ENCODE data around the gene LIF. TPM values are rescaled to one million over a fixed set of nuclear protein-coding genes. Genes with fewer than 3 reads are reported as not detected.
A peak's percentile ranks its signal among the peaks of the same experiment; 100 is the strongest.

The LIF gene
- polyA plus RNA-seq (ENCODE audit: insufficient read length), result 1.6 TPM
- long read RNA-seq, donor 1, result 0 reads
- long read RNA-seq, donor 2, result 0 reads
- long read RNA-seq, donor 3, result 0 reads
- long read RNA-seq, donor 4, result 0 reads
- long read RNA-seq, donor 5, result 0 reads
- long read RNA-seq, donor 6, result 0 reads
- long read RNA-seq, donor 7, result 0 reads
- long read RNA-seq, donor 8, result 0 reads

- no peak for DNase-seq
Observed at GRCh38 chr22:30245985-30246813, at the start of gene LIF. TSS of gene LIF (minus strand) at chr22:30246759. CDS start at chr22:30246695, 64 bp downstream.

GRCh38 chr22:30296324-30296723, 49.8 kb upstream of the LIF start:
- no peak for DNase-seq

- DNase-seq, result no peak
Observed at GRCh38 chr22:30295576-30295975, 49.0 kb upstream of the LIF start.

- DNase-seq, result no peak
Observed at GRCh38 chr22:30294830-30295229, 48.3 kb upstream of the LIF start.

GRCh38 chr22:30294066-30294465, 47.5 kb upstream of the LIF start:
- no peak for DNase-seq

- DNase-seq, result no peak
Observed at GRCh38 chr22:30293026-30293425, 46.5 kb upstream of the LIF start.

GRCh38 chr22:30292069-30292970, 45.8 kb upstream of the LIF start:
- DNase-seq, result no peak

- no peak for DNase-seq
Observed at GRCh38 chr22:30291058-30291892, 44.7 kb upstream of the LIF start.

GRCh38 chr22:30290342-30291057, 43.9 kb upstream of the LIF start:
- DNase-seq, result no peak

- no peak for DNase-seq
Observed at GRCh38 chr22:30289980-30290313, 43.4 kb upstream of the LIF start.

GRCh38 chr22:30289141-30289979, 42.8 kb upstream of the LIF start, which contains the start of gene CASTOR1:
TSS of gene CASTOR1 (minus strand) at chr22:30289505. CDS start at chr22:30289497, 8 bp downstream.
- peak; percentile 96 for DNase-seq

GRCh38 chr22:30288419-30289140, 42.0 kb upstream of the LIF start:
- DNase-seq, result no peak

- peak; percentile 76 for DNase-seq
Observed at GRCh38 chr22:30287648-30288418, 41.3 kb upstream of the LIF start.

- no peak for DNase-seq
Observed at GRCh38 chr22:30286813-30287647, 40.5 kb upstream of the LIF start.

GRCh38 chr22:30286331-30286730, 39.8 kb upstream of the LIF start:
- DNase-seq, result no peak

GRCh38 chr22:30285846-30286200, 39.3 kb upstream of the LIF start:
- no peak for DNase-seq

GRCh38 chr22:30285176-30285845, 38.8 kb upstream of the LIF start:
- DNase-seq, result no peak

Data from left kidney (tissue), 8 donors.